Activated T-cell treated with anti-CD3 and anti-CD28 coated beads, Interleukin-2, amount 50 U/mL, for 24 hours (primary cell): ENCODE measurements around the gene TRPM7.

Source experiments
- DNase-seq: peaks from one replicate; pipeline ENCODE4 v3.0.0-alpha.2; 2020
- H3K27ac Mint-ChIP-seq: 2 replicates; pipeline ENCODE4 v1.8.0; 2020; ENCODE audit warnings: mild to moderate bottlenecking, mixed read lengths
- H3K27me3 Mint-ChIP-seq: 2 replicates; pipeline ENCODE4 v1.8.0; 2020; ENCODE audit warnings: mixed read lengths
- H3K36me3 Mint-ChIP-seq: 2 replicates; pipeline ENCODE4 v1.8.0; 2020; ENCODE audit warnings: low read depth, mixed read lengths
- H3K4me1 Mint-ChIP-seq: 2 replicates; pipeline ENCODE4 v1.8.0; 2020; ENCODE audit warnings: low read depth, mixed read lengths
- H3K4me3 Mint-ChIP-seq: 2 replicates; pipeline ENCODE4 v1.8.0; 2020; ENCODE audit warnings: mild to moderate bottlenecking, moderate library complexity, mixed read lengths
- H3K9me3 Mint-ChIP-seq: 2 replicates; pipeline ENCODE4 v1.8.0; 2020; ENCODE audit warnings: mixed read lengths

The TRPM7 gene

GRCh38 chr15:50685976-50686468 lies 575 bp downstream of the TRPM7 start:
- Mint-ChIP-seq H3K4me3 (peak overlapping the region; percentile 100), H3K4me1 (peaks cover 58% of the 10 kb centered on the region), H3K9me3 (no peaks in the 10 kb centered on the region), H3K27me3 (no peaks in the 10 kb centered on the region), H3K27ac (peak overlapping the region; percentile 99), H3K36me3 (peaks cover 60% of the 10 kb centered on the region)
- DNase-seq, result peak; percentile 86

DNA sequence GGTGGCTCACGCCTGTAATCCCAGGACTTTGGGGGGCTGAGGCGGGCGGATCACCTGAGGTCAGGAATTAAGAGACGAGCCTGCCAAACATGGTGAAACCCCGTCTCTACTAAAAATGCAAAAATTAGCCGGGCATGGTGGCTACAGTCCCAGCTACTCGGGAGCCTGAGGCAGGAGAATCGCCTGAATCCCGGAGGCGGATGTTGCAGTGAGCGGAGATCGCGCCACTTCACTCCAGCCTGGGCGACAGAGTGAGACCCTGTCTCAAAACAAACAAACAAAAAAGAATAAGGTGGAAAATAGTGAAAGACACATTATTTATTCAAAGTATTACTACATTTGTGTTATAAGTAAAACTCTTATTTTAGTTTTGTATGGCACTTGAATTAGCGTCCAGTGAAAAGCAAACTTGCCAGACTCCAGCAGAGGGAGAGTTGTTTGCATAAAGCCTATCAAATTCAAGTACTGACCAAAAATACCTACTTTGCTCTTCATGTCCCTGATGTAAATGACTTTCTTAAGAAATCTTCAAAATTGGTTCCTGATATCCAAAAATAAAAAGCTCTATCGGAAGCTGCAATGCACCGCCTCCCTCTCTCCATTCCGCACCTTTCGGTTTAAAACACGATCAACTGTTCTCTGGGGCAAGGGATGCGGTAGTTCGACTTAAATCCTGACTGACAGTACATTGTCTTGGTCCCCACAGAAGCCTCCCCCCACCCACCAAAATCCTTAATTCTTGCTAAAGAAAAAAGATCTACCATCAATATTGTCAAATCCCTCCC lies 1.2 kb downstream of the TRPM7 start:
- Mint-ChIP-seq H3K36me3 (peaks cover 66% of the 10 kb centered on the region), H3K4me1 (peaks cover 62% of the 10 kb centered on the region)

GRCh38 chr15:50681467-50681866 lies 5.1 kb downstream of the TRPM7 start:
- peak overlapping the region; percentile 24 for H3K4me3 Mint-ChIP-seq
- peak overlapping the region; percentile 85 for H3K27ac Mint-ChIP-seq
- H3K36me3 Mint-ChIP-seq, result peaks cover 83% of the 10 kb centered on the region
- H3K27me3 Mint-ChIP-seq, result no peaks in the 10 kb centered on the region
- no peaks in the 10 kb centered on the region for H3K9me3 Mint-ChIP-seq
- no peak for DNase-seq
- H3K4me1 Mint-ChIP-seq, result peaks cover 64% of the 10 kb centered on the region

More for the DNA sequence above, 1.2 kb downstream of the TRPM7 start:
- Mint-ChIP-seq H3K27ac (peak overlapping the region; percentile 99), H3K9me3 (no peaks in the 10 kb centered on the region), H3K27me3 (no peaks in the 10 kb centered on the region), H3K4me3 (peak overlapping the region; percentile 100)
- no peak for DNase-seq

GRCh38 chr15:50676799-50677483 lies 9.7 kb downstream of the TRPM7 start:
- H3K27ac Mint-ChIP-seq, result peak overlapping the region; percentile 81
- peaks cover 38% of the 10 kb centered on the region for H3K4me1 Mint-ChIP-seq
- no peak overlapping the region for H3K4me3 Mint-ChIP-seq
- no peaks in the 10 kb centered on the region for H3K27me3 Mint-ChIP-seq
- H3K36me3 Mint-ChIP-seq, result peaks cover 69% of the 10 kb centered on the region
- H3K9me3 Mint-ChIP-seq, result no peaks in the 10 kb centered on the region
- no peak for DNase-seq

GRCh38 chr15:50675535-50676144 lies 11.0 kb downstream of the TRPM7 start:
- no peak for DNase-seq
- no peaks in the 10 kb centered on the region for H3K27me3 Mint-ChIP-seq
- H3K4me3 Mint-ChIP-seq, result no peak overlapping the region
- peak overlapping the region; percentile 55 for H3K27ac Mint-ChIP-seq
- peaks cover 70% of the 10 kb centered on the region for H3K36me3 Mint-ChIP-seq
- H3K9me3 Mint-ChIP-seq, result no peaks in the 10 kb centered on the region
- H3K4me1 Mint-ChIP-seq, result peaks cover 35% of the 10 kb centered on the region

DNA sequence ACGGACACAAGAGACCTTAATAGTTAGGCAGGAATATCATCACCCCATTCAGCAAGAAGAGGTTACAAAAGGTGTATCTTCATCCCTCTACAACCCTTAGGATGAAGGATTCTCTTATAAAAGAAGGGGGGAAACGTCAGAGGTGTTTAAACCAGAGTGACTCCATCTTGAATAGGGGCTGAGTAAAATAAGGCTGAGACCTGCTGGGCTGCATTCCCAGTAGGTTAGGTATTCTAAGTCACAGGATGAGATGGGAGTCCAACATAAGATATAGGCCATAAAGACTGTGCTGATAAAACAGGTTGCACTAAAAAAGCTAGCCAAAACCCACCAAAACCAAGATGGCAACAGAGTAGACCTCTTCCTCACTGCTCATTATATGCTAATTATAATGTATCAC lies 16.5 kb downstream of the TRPM7 start:
- no peak overlapping the region for H3K27ac Mint-ChIP-seq
- peaks cover 28% of the 10 kb centered on the region for H3K4me1 Mint-ChIP-seq
- no peak for DNase-seq
- no peak overlapping the region for H3K4me3 Mint-ChIP-seq
- no peaks in the 10 kb centered on the region for H3K9me3 Mint-ChIP-seq
- H3K36me3 Mint-ChIP-seq, result peaks cover 77% of the 10 kb centered on the region
- H3K27me3 Mint-ChIP-seq, result no peaks in the 10 kb centered on the region

GRCh38 chr15:50669611-50670010 lies 17.0 kb downstream of the TRPM7 start:
- Mint-ChIP-seq H3K27ac (no peak overlapping the region), H3K27me3 (no peaks in the 10 kb centered on the region), H3K9me3 (no peaks in the 10 kb centered on the region), H3K4me3 (no peak overlapping the region), H3K4me1 (peaks cover 28% of the 10 kb centered on the region), H3K36me3 (peaks cover 77% of the 10 kb centered on the region)
- no peak for DNase-seq

GRCh38 chr15:50665938-50666337 lies 20.7 kb downstream of the TRPM7 start:
- H3K4me1 Mint-ChIP-seq, result peaks cover 23% of the 10 kb centered on the region
- H3K27ac Mint-ChIP-seq, result peak overlapping the region; percentile 46
- H3K4me3 Mint-ChIP-seq, result no peak overlapping the region
- H3K27me3 Mint-ChIP-seq, result no peaks in the 10 kb centered on the region
- H3K36me3 Mint-ChIP-seq, result peaks cover 82% of the 10 kb centered on the region
- no peaks in the 10 kb centered on the region for H3K9me3 Mint-ChIP-seq
- no peak for DNase-seq

GRCh38 chr15:50655555-50655954 lies 31.0 kb downstream of the TRPM7 start:
- peaks cover 87% of the 10 kb centered on the region for H3K36me3 Mint-ChIP-seq
- no peaks in the 10 kb centered on the region for H3K9me3 Mint-ChIP-seq
- no peak overlapping the region for H3K4me3 Mint-ChIP-seq
- DNase-seq, result no peak
- H3K27me3 Mint-ChIP-seq, result no peaks in the 10 kb centered on the region
- peaks cover 25% of the 10 kb centered on the region for H3K4me1 Mint-ChIP-seq
- peak overlapping the region; percentile 85 for H3K27ac Mint-ChIP-seq

GRCh38 chr15:50653156-50653743 lies 33.3 kb downstream of the TRPM7 start:
- Mint-ChIP-seq H3K4me3 (no peak overlapping the region), H3K27ac (peak overlapping the region; percentile 50), H3K4me1 (peaks cover 25% of the 10 kb centered on the region), H3K27me3 (no peaks in the 10 kb centered on the region), H3K36me3 (peaks cover 89% of the 10 kb centered on the region), H3K9me3 (no peaks in the 10 kb centered on the region)
- DNase-seq, result no peak

GRCh38 chr15:50652671-50653070 lies 33.9 kb downstream of the TRPM7 start:
- Mint-ChIP-seq H3K4me1 (peaks cover 25% of the 10 kb centered on the region), H3K27me3 (no peaks in the 10 kb centered on the region), H3K27ac (peak overlapping the region; percentile 71), H3K36me3 (peaks cover 87% of the 10 kb centered on the region), H3K9me3 (no peaks in the 10 kb centered on the region), H3K4me3 (no peak overlapping the region)
- no peak for DNase-seq

DNA sequence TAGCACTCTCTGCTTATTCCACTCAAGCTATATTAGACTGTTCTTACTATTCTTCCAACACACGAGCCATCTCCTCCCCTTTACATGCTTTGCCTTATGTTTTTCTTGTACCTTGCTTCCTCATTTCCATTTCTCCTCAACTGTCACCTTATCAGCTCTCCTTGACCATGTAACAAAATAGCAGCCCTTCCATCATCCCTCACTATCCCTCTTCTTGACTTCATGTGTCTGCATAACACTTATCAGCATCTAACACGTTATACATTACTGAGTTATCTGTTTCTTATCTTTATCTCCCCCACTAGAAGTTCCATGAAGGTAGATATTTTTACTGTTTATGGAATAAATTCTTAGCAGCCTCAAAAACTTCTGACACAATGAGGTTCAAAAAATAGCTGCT lies 45.3 kb downstream of the TRPM7 start:
- H3K4me3 Mint-ChIP-seq, result no peak overlapping the region
- H3K36me3 Mint-ChIP-seq, result peaks cover 85% of the 10 kb centered on the region
- H3K4me1 Mint-ChIP-seq, result no peaks in the 10 kb centered on the region
- DNase-seq, result no peak
- H3K27me3 Mint-ChIP-seq, result no peaks in the 10 kb centered on the region
- no peaks in the 10 kb centered on the region for H3K9me3 Mint-ChIP-seq
- peak overlapping the region; percentile 1 for H3K27ac Mint-ChIP-seq

DNA sequence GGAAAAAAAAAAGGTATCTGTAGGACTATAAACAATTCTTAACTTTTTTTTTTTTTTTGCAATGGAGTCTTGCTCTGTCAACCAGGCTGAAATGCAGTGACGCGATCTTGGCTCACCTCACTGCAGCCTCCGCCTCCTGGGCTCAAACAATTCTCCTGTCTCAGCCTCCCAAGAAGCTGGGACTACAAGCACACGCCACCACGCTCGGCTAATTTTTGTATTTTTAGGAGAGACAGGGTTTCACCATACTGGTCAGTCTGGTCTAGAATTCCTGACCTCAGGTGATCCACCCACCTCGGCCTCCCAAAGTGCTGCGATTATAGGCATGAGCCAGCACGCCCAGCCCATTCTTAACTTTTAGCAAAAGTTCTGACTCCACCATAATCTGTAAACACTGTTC lies 50.5 kb downstream of the TRPM7 start:
- H3K4me3 Mint-ChIP-seq, result no peak overlapping the region

GRCh38 chr15:50633653-50634052 lies 52.9 kb downstream of the TRPM7 start:
- peak overlapping the region; percentile 85 for H3K27ac Mint-ChIP-seq
- H3K36me3 Mint-ChIP-seq, result peaks cover 85% of the 10 kb centered on the region
- DNase-seq, result no peak
- H3K4me1 Mint-ChIP-seq, result peaks cover 8% of the 10 kb centered on the region
- H3K27me3 Mint-ChIP-seq, result no peaks in the 10 kb centered on the region
- no peaks in the 10 kb centered on the region for H3K9me3 Mint-ChIP-seq
- no peak overlapping the region for H3K4me3 Mint-ChIP-seq

More for the DNA sequence above, 50.5 kb downstream of the TRPM7 start:
- no peaks in the 10 kb centered on the region for H3K27me3 Mint-ChIP-seq
- H3K4me1 Mint-ChIP-seq, result peaks cover 8% of the 10 kb centered on the region
- H3K27ac Mint-ChIP-seq, result no peak overlapping the region
- DNase-seq, result no peak
- H3K9me3 Mint-ChIP-seq, result no peaks in the 10 kb centered on the region
- H3K36me3 Mint-ChIP-seq, result peaks cover 81% of the 10 kb centered on the region
